Measurements from ENCODE around the gene SPTB. TPM values are rescaled to one million over a fixed set of nuclear protein-coding genes. Genes with fewer than 3 reads are reported as not detected.

Gene SPTB
- total and polyA plus RNA-seq, 9 of the 15 experiments (the other 6 are each of a cell fraction or from before 2014, with no cell fraction given): 0.21 to 45.9 (median 11.7) TPM

DNA sequence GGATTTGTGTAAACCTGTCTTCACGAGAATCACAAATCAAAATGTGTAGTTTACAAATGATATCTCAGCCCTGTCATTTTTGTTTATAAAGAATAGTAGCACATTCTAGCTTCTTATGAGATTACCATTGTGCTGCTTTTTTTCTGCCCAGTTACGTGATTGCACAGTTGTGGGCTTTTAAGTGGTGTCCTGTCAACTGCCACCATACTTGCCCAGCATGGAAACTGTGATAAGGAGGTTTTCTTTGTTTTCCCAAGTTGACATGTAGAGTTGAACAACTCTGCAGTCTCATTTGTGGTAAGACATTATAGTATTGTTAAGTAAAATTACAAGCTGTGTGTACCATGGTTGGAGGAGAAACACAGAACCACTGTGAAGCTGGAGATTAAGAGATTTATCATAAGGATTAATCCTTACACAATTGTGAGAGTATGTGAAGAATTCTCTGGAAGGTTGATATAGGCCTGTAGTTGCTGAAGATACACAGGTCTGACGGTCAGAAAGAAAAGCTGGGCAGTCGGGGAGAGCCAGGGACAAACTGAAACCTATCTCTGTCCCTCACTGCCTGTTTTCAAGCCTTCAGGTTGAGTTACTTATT, 46.8 kb upstream of the SPTB start (continued):
- no peak for TF ChIP-seq ZNF764 (CRISPR knock-in tag; IDR thresholded peaks at IDR 0.05; ENCODE audit: low read depth)
- TF ChIP-seq PHB (CRISPR knock-in tag; IDR thresholded peaks at IDR 0.05): no peak
- no peak for TF ChIP-seq SFPQ (IDR thresholded peaks at IDR 0.05; ENCODE audit: low read depth, low read length)
- TF ChIP-seq SMARCC2 (IDR thresholded peaks at IDR 0.05; ENCODE audit: low read depth): no peak
- TF ChIP-seq MCM7 (IDR thresholded peaks at IDR 0.05): no peak

DNA sequence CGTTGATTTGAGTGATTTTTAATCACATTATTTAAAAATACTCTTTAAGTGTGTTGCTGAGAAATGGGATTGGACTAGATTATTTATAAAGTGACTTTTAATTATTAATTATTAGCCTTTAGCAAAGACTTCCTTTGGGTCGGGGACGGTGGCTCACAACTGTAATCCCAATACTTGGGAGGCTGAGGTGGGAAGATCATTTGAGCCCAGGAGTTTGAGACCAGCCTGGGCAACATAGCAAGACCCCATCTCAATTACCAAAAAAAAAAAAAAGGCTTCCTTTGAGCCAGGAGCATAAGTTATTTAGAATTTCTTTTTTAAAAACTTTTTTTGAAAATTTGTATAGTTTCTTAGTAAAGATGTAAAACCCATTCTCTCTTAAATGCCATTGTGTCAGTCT, 43.3 kb upstream of the SPTB start:
- 77% methylated on average over 3 of the region's 3 CpGs for WGBS (ENCODE audit: insufficient coverage, low coverage, missing lambda C conversion rate)
- Histone ChIP-seq H3K27ac (ENCODE audit: extremely low read depth, low read depth, low read length) (no peak overlapping the region), H3K4me2 (ENCODE audit: insufficient read depth, low read length) (no peak overlapping the region), H3K9me1 (ENCODE audit: control insufficient read depth, insufficient read depth, low read length) (no peaks in the 10 kb centered on the region), H3K4me1 (replicated peaks in 1 of 2; ENCODE audit: control insufficient read depth in 2 of 2, insufficient read depth in 2 of 2, low read length in 2 of 2) (no peaks in the 10 kb centered on the region; a peak in 1 of 5 replicates), H3K9me3 (replicated peaks; ENCODE audit: control insufficient read depth, insufficient read depth, low read depth, low read length) (no peaks in the 10 kb centered on the region), H3K36me3 (ENCODE audit: control insufficient read depth, insufficient read depth, low read length) (peaks cover 40% of the 10 kb centered on the region; the same call in 2 of the 3 replicates), H3K9ac (ENCODE audit: insufficient read depth in 1 of 2, low read depth in 2 of 2, low read length in 2 of 2) (no peak overlapping the region), H3K4me3 (no peak overlapping the region), H2AFZ (ENCODE audit: low read depth, low read length) (no peak overlapping the region), H3K79me2 (ENCODE audit: control insufficient read depth, insufficient read depth, low read length) (peaks cover 7% of the 10 kb centered on the region; the same call in 1 of the 3 replicates), H4K20me1 (replicated peaks; ENCODE audit: control insufficient read depth, insufficient read depth, low read length) (no peaks in the 10 kb centered on the region), H3K27me3 (ENCODE audit: control insufficient read depth in 2 of 2, insufficient read depth in 2 of 2, low read length in 2 of 2) (no peaks in the 10 kb centered on the region)
- FAIRE-seq: no peak
- TF ChIP-seq CBX8 (IDR thresholded peaks at IDR 0.05; ENCODE audit: borderline replicate concordance, extremely low read depth, low read depth, low read length, poor library complexity, severe bottlenecking) (no peak), ZNF121 (CRISPR knock-in tag; conservative IDR thresholded peaks at IDR 0.05) (peak; percentile 46; the same call in 1 of the 2 replicates), RBM25 (IDR thresholded peaks at IDR 0.05; ENCODE audit: low read depth, low read length, severe bottlenecking) (peak; percentile 61), KAT2B (IDR thresholded peaks at IDR 0.05; ENCODE audit: low read depth, low read length) (no peak), IRF2 (CRISPR knock-in tag; IDR thresholded peaks at IDR 0.05) (no peak)
- TF ChIP-seq, protein P1, sequence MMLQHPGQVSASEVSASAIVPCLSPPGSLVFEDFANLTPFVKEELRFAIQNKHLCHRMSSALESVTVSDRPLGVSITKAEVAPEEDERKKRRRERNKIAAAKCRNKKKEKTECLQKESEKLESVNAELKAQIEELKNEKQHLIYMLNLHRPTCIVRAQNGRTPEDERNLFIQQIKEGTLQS (IDR thresholded peaks at IDR 0.05): no peak
- TF ChIP-seq, protein P1 (CRISPR knock-in tag; conservative IDR thresholded peaks at IDR 0.05): no peak
- TF ChIP-seq, protein P2, sequence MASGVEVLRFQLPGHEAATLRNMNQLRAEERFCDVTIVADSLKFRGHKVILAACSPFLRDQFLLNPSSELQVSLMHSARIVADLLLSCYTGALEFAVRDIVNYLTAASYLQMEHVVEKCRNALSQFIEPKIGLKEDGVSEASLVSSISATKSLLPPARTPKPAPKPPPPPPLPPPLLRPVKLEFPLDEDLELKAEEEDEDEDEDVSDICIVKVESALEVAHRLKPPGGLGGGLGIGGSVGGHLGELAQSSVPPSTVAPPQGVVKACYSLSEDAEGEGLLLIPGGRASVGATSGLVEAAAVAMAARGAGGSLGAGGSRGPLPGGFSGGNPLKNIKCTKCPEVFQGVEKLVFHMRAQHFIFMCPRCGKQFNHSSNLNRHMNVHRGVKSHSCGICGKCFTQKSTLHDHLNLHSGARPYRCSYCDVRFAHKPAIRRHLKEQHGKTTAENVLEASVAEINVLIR (CRISPR knock-in tag; IDR thresholded peaks at IDR 0.05): no peak
- BruUV-seq (replicated peaks): no TSS peak
- intact Hi-C loops (cut with micrococcal nuclease): no loop called here
- POLR2A ChIA-PET: no interaction called here
- DNase-seq (ENCODE audit: extremely low read depth in 1 of 4, low spot score in 3 of 4): no peak
- no peak for ATAC-seq
- in situ Hi-C loops (cut with MboI): no loop called here
- CTCF ChIA-PET (ENCODE audit: low intra/inter-chr PET ratio): no interaction called here

All from K562 (cell line).